PC-9 (cell line): ENCODE results near the gene ACBD6. TPM values are rescaled to one million over a fixed set of nuclear protein-coding genes. Genes with fewer than 3 reads are reported as not detected.

Source experiments
- BruUV-seq: library from RNA; stranded (reverse); fragments of 400-500 nt; replicated peaks from 2 replicates; lab custom pipeline; 2021; lab: Mats Ljungman, UMichigan
- CTCF ChIA-PET: fragments of 300-600 bp; sonication (Branson Sonifier 250); formaldehyde crosslinking; loops from one replicate; lab custom pipeline; 2022; ENCODE audit warnings: antibody characterized with exemption; lab: Charles Lee
- POLR2A ChIA-PET: fragments of 300-600 bp; sonication (Branson Sonifier 250); formaldehyde crosslinking; loops from one replicate; lab custom pipeline; 2022; ENCODE audit warnings: antibody characterized with exemption; ENCODE audit not compliant: unreplicated experiment; lab: Charles Lee
- DNase-seq, 2 experiments: peaks; one replicate each; pipeline versions ENCODE4 v3.0.0 to v3.0.0-alpha.2; 2015 to 2022; ENCODE audit warnings: mixed read lengths in 1 of 2
- H2AFZ ChIP-seq: fragments of 200-600 bp; sonication (generic); 2 replicates; pipeline ENCODE4 v1.8.1; 2017; ENCODE audit warnings: antibody characterized with exemption
- H3F3A ChIP-seq: fragments of 200-600 bp; sonication (generic); 2 replicates; pipeline ENCODE4 v1.8.1; 2017; ENCODE audit warnings: antibody characterized with exemption, mild to moderate bottlenecking, low read depth; ENCODE audit not compliant: insufficient read depth
- H3K27ac ChIP-seq: fragments of 200-600 bp; sonication (generic); 2 replicates; pipeline ENCODE4 v1.6.1; 2016; ENCODE audit warnings: mixed run types
- H3K27me3 ChIP-seq: fragments of 200-600 bp; sonication (generic); 2 replicates; pipeline ENCODE4 v1.6.1; 2016; ENCODE audit warnings: low read depth, mixed run types; ENCODE audit not compliant: insufficient read depth
- H3K36me3 ChIP-seq: fragments of 200-600 bp; sonication (generic); 2 replicates; pipeline ENCODE4 v1.6.1; 2016; ENCODE audit warnings: low read depth, mixed run types
- H3K4me1 ChIP-seq: fragments of 200-600 bp; sonication (generic); replicated peaks from 2 replicates; pipeline ENCODE4 v1.6.1; 2016; ENCODE audit warnings: mixed run types; ENCODE audit not compliant: insufficient read depth
- H3K4me2 ChIP-seq: fragments of 200-600 bp; sonication (generic); 2 replicates; pipeline ENCODE4 v1.6.1; 2017; ENCODE audit warnings: mixed run types
- H3K4me3 ChIP-seq: fragments of 200-600 bp; sonication (generic); 2 replicates; pipeline ENCODE4 v1.6.1; 2016; ENCODE audit warnings: mixed run types
- H3K79me2 ChIP-seq: fragments of 200-600 bp; sonication (generic); 2 replicates; pipeline ENCODE4 v1.6.1; 2017; ENCODE audit warnings: low read depth, mixed run types
- H3K9me2 ChIP-seq: fragments of 200-600 bp; sonication (generic); 2 replicates; pipeline ENCODE4 v1.8.1; 2017; ENCODE audit warnings: mild to moderate bottlenecking; ENCODE audit not compliant: insufficient read depth
- H3K9me3 ChIP-seq: fragments of 200-600 bp; sonication (generic); 2 replicates; pipeline ENCODE4 v1.8.1; 2016; ENCODE audit warnings: low read depth; ENCODE audit not compliant: insufficient read depth
- H4K20me1 ChIP-seq: fragments of 200-600 bp; sonication (generic); 2 replicates; pipeline ENCODE4 v1.8.1; 2017; ENCODE audit not compliant: insufficient read depth
- EZH2 ChIP-seq: fragments of 200-600 bp; sonication (generic); IDR thresholded peaks from 2 replicates; pipeline ENCODE4 v1.8.0; 2017; ENCODE audit warnings: antibody characterized with exemption, low read depth
- intact Hi-C: fragments of 100-400 bp; cut with micrococcal nuclease; formaldehyde crosslinking; loops from one replicate; pipeline ENCODE4 v1.10.0; 2022; ENCODE audit not compliant: unreplicated experiment
- total RNA-seq: library from RNA; stranded (reverse); gene quantifications from 2 replicates; pipeline ENCODE4 v1.2.3, GENCODE V29; 2021
- TF ChIP-seq, protein P1 (sequence below): fragments of 200-600 bp; sonication (generic); conservative IDR thresholded peaks from 2 replicates; pipeline ENCODE4 v1.6.1; 2017; ENCODE audit warnings: mixed run types, antibody characterized with exemption, mild to moderate bottlenecking, moderate library complexity

ACBD6 gene
- total RNA-seq, 1 experiment from 2014 or later = 61.0 TPM

DNA sequence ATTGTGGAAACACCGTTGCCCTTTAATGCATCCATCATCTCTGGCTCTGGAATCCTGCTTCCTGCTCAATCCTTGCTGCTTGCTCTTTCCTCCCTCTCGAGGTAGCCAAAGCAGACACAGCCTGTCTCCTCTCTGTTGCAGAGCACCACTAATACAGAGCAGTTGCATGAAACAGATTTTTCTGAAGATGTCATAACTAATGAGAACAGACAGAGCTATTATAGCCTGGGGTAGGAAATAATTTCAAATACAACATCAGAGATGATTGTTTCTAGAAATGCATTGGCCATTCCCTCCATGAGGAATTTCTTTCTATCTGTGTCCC, 23.3 kb upstream of the ACBD6 start:
- H3K4me2 ChIP-seq = no peak overlapping the region
- no peaks in the 10 kb centered on the region for H4K20me1 ChIP-seq
- DNase-seq = no peak
- no peaks in the 10 kb centered on the region for H3K9me2 ChIP-seq
- H2AFZ ChIP-seq = no peak overlapping the region
- H3F3A ChIP-seq = no peaks in the 10 kb centered on the region
- peaks cover 20% of the 10 kb centered on the region for H3K4me1 ChIP-seq
- ChIA-PET POLR2A (no interaction called here), CTCF (no interaction called here)
- H3K36me3 ChIP-seq = no peaks in the 10 kb centered on the region
- H3K9me3 ChIP-seq = peaks cover 4% of the 10 kb centered on the region; the same call in 1 of the 2 replicates
- TF ChIP-seq, protein P1, sequence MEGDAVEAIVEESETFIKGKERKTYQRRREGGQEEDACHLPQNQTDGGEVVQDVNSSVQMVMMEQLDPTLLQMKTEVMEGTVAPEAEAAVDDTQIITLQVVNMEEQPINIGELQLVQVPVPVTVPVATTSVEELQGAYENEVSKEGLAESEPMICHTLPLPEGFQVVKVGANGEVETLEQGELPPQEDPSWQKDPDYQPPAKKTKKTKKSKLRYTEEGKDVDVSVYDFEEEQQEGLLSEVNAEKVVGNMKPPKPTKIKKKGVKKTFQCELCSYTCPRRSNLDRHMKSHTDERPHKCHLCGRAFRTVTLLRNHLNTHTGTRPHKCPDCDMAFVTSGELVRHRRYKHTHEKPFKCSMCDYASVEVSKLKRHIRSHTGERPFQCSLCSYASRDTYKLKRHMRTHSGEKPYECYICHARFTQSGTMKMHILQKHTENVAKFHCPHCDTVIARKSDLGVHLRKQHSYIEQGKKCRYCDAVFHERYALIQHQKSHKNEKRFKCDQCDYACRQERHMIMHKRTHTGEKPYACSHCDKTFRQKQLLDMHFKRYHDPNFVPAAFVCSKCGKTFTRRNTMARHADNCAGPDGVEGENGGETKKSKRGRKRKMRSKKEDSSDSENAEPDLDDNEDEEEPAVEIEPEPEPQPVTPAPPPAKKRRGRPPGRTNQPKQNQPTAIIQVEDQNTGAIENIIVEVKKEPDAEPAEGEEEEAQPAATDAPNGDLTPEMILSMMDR = no peak
- no peak for TF ChIP-seq EZH2
- no peaks in the 10 kb centered on the region for H3K79me2 ChIP-seq
- BruUV-seq = no TSS peak
- no peak overlapping the region for H3K27ac ChIP-seq
- no peak overlapping the region for H3K4me3 ChIP-seq
- H3K27me3 ChIP-seq = no peaks in the 10 kb centered on the region
- intact Hi-C loops = no loop called here

DNA sequence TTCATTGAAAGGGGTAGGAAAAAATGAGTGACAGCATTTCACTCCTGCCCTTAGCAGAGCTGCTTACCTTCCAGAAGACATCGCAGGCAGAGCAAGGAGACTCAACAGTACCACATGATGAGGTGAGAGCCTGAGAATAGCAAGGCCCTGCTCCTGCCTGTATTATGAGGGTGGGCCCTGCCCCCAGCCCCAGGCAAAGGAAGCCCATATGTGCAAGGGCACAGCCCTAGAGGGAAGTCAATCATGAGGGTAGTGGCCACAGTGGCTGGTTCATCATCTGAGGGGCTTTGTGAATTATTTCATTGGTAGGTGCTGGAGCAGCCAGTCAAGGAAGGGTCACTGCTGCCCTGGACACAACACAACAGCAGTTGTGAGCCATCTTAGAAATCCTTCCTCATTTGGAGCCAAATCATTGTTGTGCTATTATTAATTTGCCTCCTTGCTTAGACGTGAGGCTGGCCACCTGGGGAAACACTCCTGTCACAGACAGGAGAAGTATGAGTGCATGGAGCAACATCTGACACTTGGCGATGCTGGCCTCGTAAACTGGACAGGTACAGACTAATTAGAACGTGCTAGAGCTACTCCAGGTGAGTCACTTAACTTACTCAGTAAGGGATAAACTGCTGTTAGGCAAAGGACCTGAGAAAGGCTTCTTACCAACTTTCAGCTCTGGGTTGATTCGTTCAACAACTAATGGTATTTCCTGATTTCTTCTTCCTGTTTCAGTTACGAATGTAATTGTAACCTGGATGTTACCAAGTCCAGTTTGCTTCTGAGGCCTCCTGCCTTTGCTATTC, 22.7 kb upstream of the ACBD6 start:
- H3K36me3 ChIP-seq = no peaks in the 10 kb centered on the region
- TF ChIP-seq, protein P1 = no peak
- no peak for TF ChIP-seq EZH2
- intact Hi-C loops = no loop called here
- ChIA-PET CTCF (no interaction called here), POLR2A (no interaction called here)
- H3K4me1 ChIP-seq = peaks cover 14% of the 10 kb centered on the region
- no peak overlapping the region for H2AFZ ChIP-seq
- no peak overlapping the region for H3K27ac ChIP-seq
- H3K79me2 ChIP-seq = no peaks in the 10 kb centered on the region
- H4K20me1 ChIP-seq = no peaks in the 10 kb centered on the region
- no peak overlapping the region for H3K4me3 ChIP-seq
- no TSS peak for BruUV-seq
- H3K27me3 ChIP-seq = no peaks in the 10 kb centered on the region
- H3F3A ChIP-seq = no peaks in the 10 kb centered on the region
- H3K4me2 ChIP-seq = no peak overlapping the region
- no peaks in the 10 kb centered on the region for H3K9me2 ChIP-seq
- DNase-seq = no peak
- H3K9me3 ChIP-seq = peaks cover 4% of the 10 kb centered on the region; the same call in 1 of the 2 replicates

DNA sequence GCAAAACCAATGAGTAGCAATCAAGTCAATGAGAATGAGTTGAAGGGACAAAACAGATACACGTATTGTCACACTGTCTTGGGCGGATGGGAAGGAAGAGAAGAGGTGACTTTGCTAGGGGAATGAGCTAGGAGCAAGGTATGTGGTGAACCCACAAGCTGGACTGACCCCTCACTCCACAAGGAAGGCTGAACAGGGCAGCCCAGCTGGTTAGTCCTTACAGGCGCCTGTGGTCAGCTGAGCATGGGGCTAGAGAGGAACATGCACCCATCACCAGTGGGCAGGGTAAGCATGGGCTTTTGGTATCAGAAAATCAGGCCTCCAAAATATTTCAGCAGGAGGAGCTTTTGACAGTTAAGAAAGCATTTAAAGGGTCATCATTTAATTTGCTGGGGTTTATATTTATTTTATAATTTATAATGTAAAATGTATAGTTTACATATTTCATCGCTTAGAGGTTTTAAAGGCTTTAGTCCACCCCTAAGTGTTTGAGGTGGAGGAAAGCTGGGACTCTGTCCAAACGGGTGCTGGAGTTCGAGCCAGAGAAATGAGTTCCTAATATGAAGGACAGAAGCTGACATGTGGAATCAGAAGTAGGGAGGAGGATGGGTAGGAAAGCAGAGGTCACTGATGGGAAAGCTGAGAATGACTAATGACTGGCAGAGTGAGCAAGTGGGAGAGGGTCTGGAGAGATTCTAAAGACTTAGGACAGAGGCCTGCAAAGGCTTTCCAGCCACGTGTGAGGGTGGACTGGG, 22.0 kb upstream of the ACBD6 start:
- Histone ChIP-seq H3K4me2 (no peak overlapping the region), H3K27me3 (no peaks in the 10 kb centered on the region), H3K79me2 (no peaks in the 10 kb centered on the region), H3K4me1 (peaks cover 13% of the 10 kb centered on the region), H3K9me2 (no peaks in the 10 kb centered on the region), H3K36me3 (no peaks in the 10 kb centered on the region), H3K9me3 (no peaks in the 10 kb centered on the region), H3F3A (no peaks in the 10 kb centered on the region), H4K20me1 (no peaks in the 10 kb centered on the region), H3K27ac (no peak overlapping the region), H2AFZ (no peak overlapping the region), H3K4me3 (no peak overlapping the region)
- CTCF ChIA-PET = no interaction called here
- TF ChIP-seq, protein P1 = no peak
- TF ChIP-seq EZH2 = no peak
- intact Hi-C loops = no loop called here
- no peak for DNase-seq
- BruUV-seq = no TSS peak
- POLR2A ChIA-PET = no interaction called here
